Vagina (tissue), 2 donors: Measurements from ENCODE around the gene FBXL4.

ENCODE experiments used
- POLR2A ChIP-seq, 2 donors: fragments of 450-650 bp; IDR thresholded peaks; one replicate each; pipeline ENCODE4 v1.6.1; 2017; ENCODE audit warnings: antibody characterized with exemption in 2 of 2, mild to moderate bottlenecking in 2 of 2, moderate library complexity in 2 of 2
- TF ChIP-seq, protein P1 (sequence below), 3 experiments: fragments of 450-650 bp in 2 of 3; fragments of 200-600 bp in 1 of 3; sonication (generic) in 1 of 3; IDR thresholded peaks; one replicate each; pipeline ENCODE4 v1.5.1; 2017 to 2019; ENCODE audit warnings: antibody characterized with exemption in 3 of 3, mild to moderate bottlenecking in 2 of 3, moderate library complexity in 2 of 3

DNA sequence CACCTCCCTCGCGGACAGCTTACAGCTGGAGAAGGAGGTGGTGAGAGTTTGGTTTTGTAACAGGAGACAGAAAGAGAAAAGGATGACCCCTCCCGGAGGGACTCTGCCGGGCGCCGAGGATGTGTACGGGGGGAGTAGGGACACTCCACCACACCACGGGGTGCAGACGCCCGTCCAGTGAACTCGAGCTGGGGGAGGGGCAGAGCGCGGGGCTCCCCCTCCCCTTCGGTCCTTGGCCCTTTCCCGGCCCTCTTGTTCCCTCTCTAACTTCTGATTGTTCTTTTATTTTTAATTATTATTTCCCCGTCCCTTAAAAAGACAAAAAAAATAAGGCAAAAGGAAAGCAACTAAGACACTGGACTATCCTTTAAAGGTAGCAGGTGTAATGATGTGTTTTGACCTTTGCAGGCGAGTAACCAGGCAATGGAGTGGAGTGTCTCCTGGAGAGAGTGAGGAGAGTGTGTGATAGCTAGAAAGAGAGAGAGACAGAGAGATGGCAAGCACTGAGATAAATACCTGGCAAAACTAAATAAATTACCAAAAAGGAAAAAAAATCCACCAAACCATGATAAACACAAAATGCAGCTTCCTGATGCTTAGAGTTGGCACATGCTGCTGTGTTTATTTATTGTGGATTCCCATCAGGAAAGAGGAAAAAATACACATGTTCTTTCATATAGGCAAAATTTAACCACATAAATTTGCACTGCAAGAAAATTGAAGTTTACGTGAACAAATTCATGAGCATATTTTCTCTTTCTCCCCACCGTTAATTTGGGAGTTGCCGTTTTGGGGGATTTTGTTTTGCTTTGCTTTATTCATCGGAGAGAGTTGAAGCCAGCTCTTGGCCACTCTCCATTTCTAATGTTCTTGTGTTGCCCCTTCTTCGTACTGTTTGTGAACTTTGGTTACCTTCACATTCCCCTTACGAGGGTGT, 111.5 kb downstream of the FBXL4 start:
- TF ChIP-seq, protein P1, sequence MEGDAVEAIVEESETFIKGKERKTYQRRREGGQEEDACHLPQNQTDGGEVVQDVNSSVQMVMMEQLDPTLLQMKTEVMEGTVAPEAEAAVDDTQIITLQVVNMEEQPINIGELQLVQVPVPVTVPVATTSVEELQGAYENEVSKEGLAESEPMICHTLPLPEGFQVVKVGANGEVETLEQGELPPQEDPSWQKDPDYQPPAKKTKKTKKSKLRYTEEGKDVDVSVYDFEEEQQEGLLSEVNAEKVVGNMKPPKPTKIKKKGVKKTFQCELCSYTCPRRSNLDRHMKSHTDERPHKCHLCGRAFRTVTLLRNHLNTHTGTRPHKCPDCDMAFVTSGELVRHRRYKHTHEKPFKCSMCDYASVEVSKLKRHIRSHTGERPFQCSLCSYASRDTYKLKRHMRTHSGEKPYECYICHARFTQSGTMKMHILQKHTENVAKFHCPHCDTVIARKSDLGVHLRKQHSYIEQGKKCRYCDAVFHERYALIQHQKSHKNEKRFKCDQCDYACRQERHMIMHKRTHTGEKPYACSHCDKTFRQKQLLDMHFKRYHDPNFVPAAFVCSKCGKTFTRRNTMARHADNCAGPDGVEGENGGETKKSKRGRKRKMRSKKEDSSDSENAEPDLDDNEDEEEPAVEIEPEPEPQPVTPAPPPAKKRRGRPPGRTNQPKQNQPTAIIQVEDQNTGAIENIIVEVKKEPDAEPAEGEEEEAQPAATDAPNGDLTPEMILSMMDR (IDR thresholded peaks at IDR 0.05): no peak
- no peak for TF ChIP-seq POLR2A (IDR thresholded peaks at IDR 0.05)
